WTC11 (cell line): ENCODE measurements around the gene SHOC1.

ENCODE experiments used
- ESRRA ChIP-seq: sonication (generic); formaldehyde crosslinking; IDR thresholded peaks from 2 replicates; pipeline ENCODE4 v1.8.1; 2022; ENCODE audit warnings: mild to moderate bottlenecking, missing genetic modification reagents, borderline replicate concordance
- NR2C2 ChIP-seq: sonication (generic); formaldehyde crosslinking; IDR thresholded peaks from 2 replicates; pipeline ENCODE4 v1.8.0; 2022; ENCODE audit warnings: mild to moderate bottlenecking, missing genetic modification reagents
- SP1 ChIP-seq: sonication (generic); formaldehyde crosslinking; conservative IDR thresholded peaks from 2 replicates; pipeline ENCODE4 v1.8.1; 2022; ENCODE audit warnings: missing genetic modification reagents
- TF ChIP-seq, protein P1 (sequence below): fragments of 200-600 bp; IDR thresholded peaks from 2 replicates; pipeline ENCODE4 v1.8.0; 2022; ENCODE audit warnings: antibody characterized with exemption
- TF ChIP-seq, protein P2 (sequence below): sonication (generic); formaldehyde crosslinking; IDR thresholded peaks from 2 replicates; pipeline ENCODE4 v1.8.1; 2022; ENCODE audit warnings: low read depth, missing genetic modification reagents, borderline replicate concordance

DNA sequence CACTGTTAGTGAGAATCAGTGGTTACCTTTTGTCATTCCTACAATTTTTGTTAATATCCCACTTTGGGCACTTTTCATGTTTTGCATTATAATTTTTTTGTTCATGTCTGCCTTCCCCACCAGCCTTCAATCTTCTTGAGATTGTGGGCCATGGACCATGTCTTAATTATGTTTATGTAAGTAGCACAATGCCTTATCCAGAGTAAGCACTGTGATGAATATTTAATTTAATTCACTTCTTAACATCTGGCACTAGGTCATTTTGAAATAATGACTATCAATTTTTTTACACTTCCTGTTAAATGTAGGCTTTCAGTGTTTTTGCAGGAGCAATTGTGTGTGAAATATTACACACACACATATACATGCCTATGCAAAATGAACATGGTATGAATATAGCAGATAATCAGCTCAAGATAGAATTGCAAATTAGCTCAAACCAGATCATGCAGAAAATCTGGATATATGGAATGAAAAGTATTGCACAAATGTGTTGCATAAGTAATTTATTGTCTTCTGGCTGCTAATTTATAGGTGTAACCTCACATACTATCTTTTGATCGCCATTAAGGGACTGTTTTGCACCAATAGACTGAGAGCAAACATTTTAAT is 5.3 kb upstream of the SHOC1 start:
- TF ChIP-seq NR2C2 (CRISPR knock-in tag) (no peak), SP1 (CRISPR knock-in tag) (no peak), ESRRA (CRISPR knock-in tag) (no peak)
- TF ChIP-seq, protein P1, sequence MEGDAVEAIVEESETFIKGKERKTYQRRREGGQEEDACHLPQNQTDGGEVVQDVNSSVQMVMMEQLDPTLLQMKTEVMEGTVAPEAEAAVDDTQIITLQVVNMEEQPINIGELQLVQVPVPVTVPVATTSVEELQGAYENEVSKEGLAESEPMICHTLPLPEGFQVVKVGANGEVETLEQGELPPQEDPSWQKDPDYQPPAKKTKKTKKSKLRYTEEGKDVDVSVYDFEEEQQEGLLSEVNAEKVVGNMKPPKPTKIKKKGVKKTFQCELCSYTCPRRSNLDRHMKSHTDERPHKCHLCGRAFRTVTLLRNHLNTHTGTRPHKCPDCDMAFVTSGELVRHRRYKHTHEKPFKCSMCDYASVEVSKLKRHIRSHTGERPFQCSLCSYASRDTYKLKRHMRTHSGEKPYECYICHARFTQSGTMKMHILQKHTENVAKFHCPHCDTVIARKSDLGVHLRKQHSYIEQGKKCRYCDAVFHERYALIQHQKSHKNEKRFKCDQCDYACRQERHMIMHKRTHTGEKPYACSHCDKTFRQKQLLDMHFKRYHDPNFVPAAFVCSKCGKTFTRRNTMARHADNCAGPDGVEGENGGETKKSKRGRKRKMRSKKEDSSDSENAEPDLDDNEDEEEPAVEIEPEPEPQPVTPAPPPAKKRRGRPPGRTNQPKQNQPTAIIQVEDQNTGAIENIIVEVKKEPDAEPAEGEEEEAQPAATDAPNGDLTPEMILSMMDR, result no peak
- TF ChIP-seq, protein P2, sequence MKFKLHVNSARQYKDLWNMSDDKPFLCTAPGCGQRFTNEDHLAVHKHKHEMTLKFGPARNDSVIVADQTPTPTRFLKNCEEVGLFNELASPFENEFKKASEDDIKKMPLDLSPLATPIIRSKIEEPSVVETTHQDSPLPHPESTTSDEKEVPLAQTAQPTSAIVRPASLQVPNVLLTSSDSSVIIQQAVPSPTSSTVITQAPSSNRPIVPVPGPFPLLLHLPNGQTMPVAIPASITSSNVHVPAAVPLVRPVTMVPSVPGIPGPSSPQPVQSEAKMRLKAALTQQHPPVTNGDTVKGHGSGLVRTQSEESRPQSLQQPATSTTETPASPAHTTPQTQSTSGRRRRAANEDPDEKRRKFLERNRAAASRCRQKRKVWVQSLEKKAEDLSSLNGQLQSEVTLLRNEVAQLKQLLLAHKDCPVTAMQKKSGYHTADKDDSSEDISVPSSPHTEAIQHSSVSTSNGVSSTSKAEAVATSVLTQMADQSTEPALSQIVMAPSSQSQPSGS (CRISPR knock-in tag), result no peak
